ENCODE measurements around the gene CDCA4. TPM values are rescaled to one million over a fixed set of nuclear protein-coding genes. Genes with fewer than 3 reads are reported as not detected.

The CDCA4 gene
- total and polyA plus RNA-seq, 5 donors from 2014 or later = 12.8 to 16.7 (median 15.3) TPM

- Mint-ChIP-seq H3K27me3 (peaks cover 4% of the 10 kb centered on the region), H3K36me3 (peaks cover 3% of the 10 kb centered on the region), H3K4me3 (no peak overlapping the region), H3K4me1 (peaks cover 0 to 8% (median 2%) of the 10 kb centered on the region in 4 donors), H3K9me3 (peaks cover 0 to under 1% (median 0%) of the 10 kb centered on the region in 7 donors), H3K27ac (no peak overlapping the region)
- Histone ChIP-seq H3K36me3 (ENCODE audit: control insufficient read depth, insufficient read depth, low read length) (no peaks in the 10 kb centered on the region), H3K27ac (ENCODE audit: insufficient read depth, low read length, poor library complexity, severe bottlenecking) (no peak overlapping the region), H3K9me3 (ENCODE audit: control insufficient read depth in 2 of 2, low read length in 2 of 2) (no peaks in the 10 kb centered on the region), H3K27me3 (ENCODE audit: control insufficient read depth, insufficient read depth, low read length) (no peaks in the 10 kb centered on the region), H3K4me1 (ENCODE audit: control insufficient read depth, insufficient read depth, low read length, poor library complexity, severe bottlenecking) (peaks cover 9% of the 10 kb centered on the region), H3K4me3 (ENCODE audit: low read depth, low read length) (no peak overlapping the region)
- no peak for DNase-seq
- no peak for ATAC-seq (ENCODE audit: low read depth in 2 of 2)
Measured at GRCh38 chr14:104989236-104989950, 31.5 kb downstream of the CDCA4 start.

DNA sequence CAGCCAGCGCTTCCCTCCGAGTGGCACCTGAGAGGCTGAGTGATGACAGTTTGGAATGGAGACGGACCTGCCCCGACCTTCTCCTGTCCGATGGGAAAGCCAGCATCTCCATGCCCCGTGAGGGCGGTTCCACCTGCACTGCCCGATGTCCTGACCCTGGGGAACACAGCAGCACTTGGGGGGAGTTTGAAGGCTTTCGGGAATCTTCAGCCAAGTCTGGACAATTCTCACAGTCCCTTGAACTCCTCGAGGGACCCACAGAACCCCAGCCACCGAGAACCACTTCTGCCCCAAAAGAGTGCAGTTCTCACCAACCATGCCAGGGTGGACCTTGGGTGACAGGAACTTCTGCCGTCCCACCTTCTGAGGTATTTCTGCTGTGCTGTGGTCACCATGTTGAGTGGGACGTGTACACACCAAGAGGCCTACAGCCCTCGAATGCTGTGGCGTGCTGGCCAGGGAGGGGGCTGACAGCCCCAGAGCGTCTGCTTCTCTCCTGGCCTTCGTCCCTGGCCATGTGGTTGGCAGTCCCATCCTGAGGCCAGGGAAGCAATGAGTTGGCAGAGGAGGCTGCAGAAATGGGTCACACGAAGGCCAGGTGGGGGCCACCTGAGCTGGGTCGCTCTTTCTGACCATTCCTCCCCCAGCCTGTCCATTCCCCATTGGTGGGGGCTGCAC lies 34.3 kb downstream of the CDCA4 start:
- H3K9me3 ChIP-seq (ENCODE audit: control insufficient read depth in 2 of 2, low read length in 2 of 2) = no peaks in the 10 kb centered on the region
- Mint-ChIP-seq H3K36me3 (no peaks in the 10 kb centered on the region), H3K4me1 (peaks cover 0 to 12% (median 2%) of the 10 kb centered on the region in 4 donors), H3K9me3 (peaks cover 0 to 3% (median 0%) of the 10 kb centered on the region in 7 donors), H3K27ac (peak overlapping the region in 1 of 3 donors; percentile 55), H3K27me3 (peaks cover 10% of the 10 kb centered on the region), H3K4me3 (peak overlapping the region; percentile 33 to 72 (median 65))
- H3K27me3 ChIP-seq (ENCODE audit: control insufficient read depth, insufficient read depth, low read length) = no peaks in the 10 kb centered on the region
- DNase-seq (no peak), ATAC-seq (ENCODE audit: low read depth in 2 of 2) (no peak)
- H3K27ac ChIP-seq (ENCODE audit: insufficient read depth, low read length, poor library complexity, severe bottlenecking) = peak overlapping the region; percentile 67
- peaks cover 9% of the 10 kb centered on the region for H3K4me1 ChIP-seq (ENCODE audit: control insufficient read depth, insufficient read depth, low read length, poor library complexity, severe bottlenecking)
- H3K4me3 ChIP-seq (ENCODE audit: low read depth, low read length) = no peak overlapping the region
- no peaks in the 10 kb centered on the region for H3K36me3 ChIP-seq (ENCODE audit: control insufficient read depth, insufficient read depth, low read length)

GRCh38 chr14:104985675-104986486 lies 35.0 kb downstream of the CDCA4 start, which contains the start of gene CLBA1:
Gene CLBA1, plus strand, starts transcription at chr14:104985788. Its CDS starts 644 bp downstream, at chr14:104986432.
- ATAC-seq (ENCODE audit: low read depth in 2 of 2) = peak; percentile 90 to 98

GRCh38 chr14:104984056-104984894 lies 36.6 kb downstream of the CDCA4 start:
- Histone ChIP-seq H3K9me3 (ENCODE audit: control insufficient read depth in 2 of 2, low read length in 2 of 2) (no peaks in the 10 kb centered on the region), H3K4me1 (ENCODE audit: control insufficient read depth, insufficient read depth, low read length, poor library complexity, severe bottlenecking) (peaks cover 9% of the 10 kb centered on the region), H3K27me3 (ENCODE audit: control insufficient read depth, insufficient read depth, low read length) (no peaks in the 10 kb centered on the region), H3K4me3 (ENCODE audit: low read depth, low read length) (no peak overlapping the region), H3K27ac (ENCODE audit: insufficient read depth, low read length, poor library complexity, severe bottlenecking) (no peak overlapping the region), H3K36me3 (ENCODE audit: control insufficient read depth, insufficient read depth, low read length) (no peaks in the 10 kb centered on the region)
- no peaks in the 10 kb centered on the region for H3K36me3 Mint-ChIP-seq
- H3K9me3 Mint-ChIP-seq = peaks cover 0 to 5% (median 0%) of the 10 kb centered on the region in 7 donors
- peak overlapping the region; percentile 79 to 83 (median 82) for H3K27ac Mint-ChIP-seq
- ATAC-seq (ENCODE audit: low read depth in 2 of 2) (no peak), DNase-seq (no peak)
- H3K4me1 Mint-ChIP-seq = peaks cover 0 to 12% (median 1%) of the 10 kb centered on the region in 4 donors
- peaks cover 21% of the 10 kb centered on the region for H3K27me3 Mint-ChIP-seq
- H3K4me3 Mint-ChIP-seq = peak overlapping the region; percentile 82 to 95 (median 87)

More at GRCh38 chr14:104985675-104986486, 35.0 kb downstream of the CDCA4 start, which contains the start of gene CLBA1:
- no peak within 1 kb of the TSS for H3K4me3 ChIP-seq (ENCODE audit: low read depth, low read length)
- Mint-ChIP-seq H3K27ac (peak within 1 kb of the TSS; percentile 20 to 82 (median 79)), H3K4me1 (peaks cover 0 to 12% (median 2%) of the 10 kb centered on the region in 4 donors), H3K36me3 (no peaks in the 10 kb centered on the region), H3K27me3 (peaks cover 13% of the 10 kb centered on the region), H3K4me3 (peak within 1 kb of the TSS; percentile 82 to 95 (median 87)), H3K9me3 (peaks cover 0 to 3% (median 0%) of the 10 kb centered on the region in 7 donors)
- H3K36me3 ChIP-seq (ENCODE audit: control insufficient read depth, insufficient read depth, low read length) = no peaks in the 10 kb centered on the region
- H3K4me1 ChIP-seq (ENCODE audit: control insufficient read depth, insufficient read depth, low read length, poor library complexity, severe bottlenecking) = peaks cover 9% of the 10 kb centered on the region
- no peaks in the 10 kb centered on the region for H3K27me3 ChIP-seq (ENCODE audit: control insufficient read depth, insufficient read depth, low read length)
- DNase-seq = peak; percentile 86 to 91 (median 89)
- H3K27ac ChIP-seq (ENCODE audit: insufficient read depth, low read length, poor library complexity, severe bottlenecking) = peak within 1 kb of the TSS; percentile 67
- H3K9me3 ChIP-seq (ENCODE audit: control insufficient read depth in 2 of 2, low read length in 2 of 2) = no peaks in the 10 kb centered on the region

GRCh38 chr14:104983231-104983721 lies 37.6 kb downstream of the CDCA4 start:
- H3K9me3 ChIP-seq (ENCODE audit: control insufficient read depth in 2 of 2, low read length in 2 of 2) = no peaks in the 10 kb centered on the region
- H3K4me3 Mint-ChIP-seq = peak overlapping the region in 3 of 4 donors; percentile 8 to 70 (median 58)
- no peaks in the 10 kb centered on the region for H3K36me3 Mint-ChIP-seq
- DNase-seq (no peak), ATAC-seq (ENCODE audit: low read depth in 2 of 2) (no peak)
- peak overlapping the region in 2 of 3 donors; percentile 13 to 60 for H3K27ac Mint-ChIP-seq
- peaks cover 0 to 12% (median 4%) of the 10 kb centered on the region in 4 donors for H3K4me1 Mint-ChIP-seq
- H3K9me3 Mint-ChIP-seq = peaks cover 0 to 5% (median 0%) of the 10 kb centered on the region in 7 donors
- no peak overlapping the region for H3K27ac ChIP-seq (ENCODE audit: insufficient read depth, low read length, poor library complexity, severe bottlenecking)
- peaks cover 27% of the 10 kb centered on the region for H3K27me3 Mint-ChIP-seq
- H3K4me1 ChIP-seq (ENCODE audit: control insufficient read depth, insufficient read depth, low read length, poor library complexity, severe bottlenecking) = peaks cover 12% of the 10 kb centered on the region
- no peak overlapping the region for H3K4me3 ChIP-seq (ENCODE audit: low read depth, low read length)
- H3K36me3 ChIP-seq (ENCODE audit: control insufficient read depth, insufficient read depth, low read length) = no peaks in the 10 kb centered on the region
- no peaks in the 10 kb centered on the region for H3K27me3 ChIP-seq (ENCODE audit: control insufficient read depth, insufficient read depth, low read length)

DNA sequence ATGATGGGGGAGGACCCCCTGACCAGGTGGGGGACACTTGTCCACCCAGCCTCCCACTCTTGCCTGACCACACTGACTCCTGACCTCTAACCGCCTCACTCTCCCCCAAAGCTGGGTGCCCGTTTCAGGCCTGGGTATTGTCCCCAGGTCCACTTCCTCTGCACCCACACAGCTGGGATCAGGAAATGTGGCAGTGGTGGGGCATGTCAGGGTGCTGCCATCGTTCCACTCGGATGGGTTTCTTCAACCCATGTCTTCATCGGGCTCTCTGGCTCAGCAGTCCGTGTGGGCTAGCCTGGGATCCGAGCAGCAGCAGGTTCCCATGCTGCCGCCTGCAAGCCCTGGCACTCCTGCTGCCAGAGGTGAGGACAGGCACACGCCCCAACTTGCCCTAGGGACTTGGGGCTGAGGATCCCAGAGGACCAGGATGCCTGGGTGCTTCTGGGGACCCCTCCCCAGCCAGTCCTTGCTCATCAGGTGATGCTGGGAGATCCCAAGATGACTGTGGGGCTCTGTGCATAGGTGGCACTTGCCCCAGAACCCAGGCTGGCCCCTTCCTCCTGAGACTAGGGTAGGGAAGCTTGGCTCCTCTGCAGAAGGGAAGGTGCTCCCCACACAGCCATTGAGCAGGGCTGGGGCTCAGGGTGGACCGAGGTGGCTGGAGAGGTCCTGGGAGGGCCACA lies 38.2 kb downstream of the CDCA4 start:
- H3K4me3 Mint-ChIP-seq = no peak overlapping the region
- no peak for ATAC-seq (ENCODE audit: low read depth in 2 of 2)
- Histone ChIP-seq H3K4me3 (ENCODE audit: low read depth, low read length) (no peak overlapping the region), H3K36me3 (ENCODE audit: control insufficient read depth, insufficient read depth, low read length) (no peaks in the 10 kb centered on the region), H3K27ac (ENCODE audit: insufficient read depth, low read length, poor library complexity, severe bottlenecking) (no peak overlapping the region), H3K27me3 (ENCODE audit: control insufficient read depth, insufficient read depth, low read length) (no peaks in the 10 kb centered on the region), H3K4me1 (ENCODE audit: control insufficient read depth, insufficient read depth, low read length, poor library complexity, severe bottlenecking) (peaks cover 15% of the 10 kb centered on the region), H3K9me3 (ENCODE audit: control insufficient read depth in 2 of 2, low read length in 2 of 2) (no peaks in the 10 kb centered on the region)
- H3K36me3 Mint-ChIP-seq = no peaks in the 10 kb centered on the region
- H3K9me3 Mint-ChIP-seq = peaks cover 0 to 5% (median 0%) of the 10 kb centered on the region in 7 donors
- no peak overlapping the region for H3K27ac Mint-ChIP-seq
- no peak for DNase-seq
- peaks cover 27% of the 10 kb centered on the region for H3K27me3 Mint-ChIP-seq
- H3K4me1 Mint-ChIP-seq = peaks cover 0 to 13% (median 4%) of the 10 kb centered on the region in 4 donors
